GDM1 (cell line): ENCODE data around the gene FAM90A1.
"Not testable (repeated sequence)": the region's sequence is repeated elsewhere in the genome, so short reads cannot be mapped to it uniquely, and the experiment has no call there.

Source experiments
- DNase-seq: peaks from one replicate; lab custom pipeline; 2025; lab: John Stamatoyannopoulos, UW

The FAM90A1 gene

DNA sequence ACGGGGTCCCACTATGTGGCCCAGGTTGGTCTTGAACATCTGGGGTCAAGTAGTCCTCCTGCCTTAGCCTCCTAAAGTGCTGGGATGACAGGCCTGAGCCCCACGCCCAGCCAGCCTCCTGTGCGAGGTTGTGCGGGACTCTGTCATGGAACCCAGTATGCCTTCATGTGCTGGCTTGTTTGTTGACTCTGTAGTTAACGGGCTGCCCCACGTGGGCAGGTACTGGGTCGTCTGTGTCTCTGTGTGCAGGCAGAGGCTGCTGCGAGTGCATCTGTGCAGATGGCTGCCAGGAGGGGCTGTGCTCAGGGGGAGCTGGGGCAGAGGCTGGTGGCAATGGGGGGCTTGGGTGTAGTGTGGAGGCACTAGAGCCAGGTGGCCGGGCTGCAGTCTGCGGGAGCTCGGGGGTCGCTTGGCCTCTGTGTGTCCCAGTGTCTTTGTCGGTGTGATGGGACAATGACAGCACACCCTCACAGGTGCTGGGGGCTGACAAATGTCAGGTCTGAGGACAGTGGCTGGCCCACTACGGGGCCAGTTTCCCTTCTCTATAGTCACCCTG, 6.0 kb upstream of the FAM90A1 start:
- DNase-seq = not testable (repeated sequence)

DNA sequence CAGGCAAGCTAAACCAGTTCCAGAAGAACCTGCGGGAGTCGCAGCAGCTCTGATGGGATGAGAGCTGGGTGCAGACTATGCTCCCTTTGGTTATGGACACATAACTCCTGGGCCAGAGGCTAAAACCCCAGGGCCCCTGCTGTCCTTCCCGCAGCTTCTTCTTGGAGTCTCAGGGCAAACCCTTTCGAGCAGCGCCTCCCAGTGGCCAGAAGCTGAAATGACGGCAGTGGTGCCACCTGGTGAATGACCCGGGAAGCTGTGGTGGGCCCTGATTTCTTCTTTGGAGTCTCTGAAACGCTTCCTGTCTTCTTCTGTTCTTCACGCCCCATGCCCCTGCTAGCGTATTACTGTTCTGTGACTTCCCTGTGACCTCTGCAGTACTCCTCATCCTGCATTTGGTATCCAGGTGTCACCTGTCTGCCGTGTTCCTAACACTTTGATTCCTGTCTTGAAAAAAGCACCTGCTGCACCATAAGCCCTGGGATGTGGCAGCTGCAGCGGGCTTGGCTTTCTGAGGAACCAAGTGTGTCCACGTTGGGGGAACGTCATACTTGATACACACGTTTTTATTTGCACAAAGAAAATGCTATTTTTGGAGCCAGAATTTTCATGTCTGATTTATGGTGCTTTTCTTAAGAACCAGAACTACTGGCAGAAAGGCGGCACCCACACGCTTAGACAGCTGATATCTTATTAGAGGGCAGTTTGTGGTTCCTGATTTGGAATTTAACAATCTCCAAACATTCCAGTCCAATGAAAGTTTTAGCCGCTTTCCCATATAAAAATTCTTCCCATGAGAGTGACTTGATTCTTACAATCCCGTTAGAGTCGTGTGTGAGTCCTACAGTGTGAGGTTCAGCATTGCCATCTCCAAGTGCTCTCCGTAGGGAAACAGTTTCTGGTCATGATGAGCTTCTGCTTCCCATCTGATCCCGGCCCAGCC, 4.5 kb upstream of the FAM90A1 start:
- not testable (repeated sequence) for DNase-seq

DNA sequence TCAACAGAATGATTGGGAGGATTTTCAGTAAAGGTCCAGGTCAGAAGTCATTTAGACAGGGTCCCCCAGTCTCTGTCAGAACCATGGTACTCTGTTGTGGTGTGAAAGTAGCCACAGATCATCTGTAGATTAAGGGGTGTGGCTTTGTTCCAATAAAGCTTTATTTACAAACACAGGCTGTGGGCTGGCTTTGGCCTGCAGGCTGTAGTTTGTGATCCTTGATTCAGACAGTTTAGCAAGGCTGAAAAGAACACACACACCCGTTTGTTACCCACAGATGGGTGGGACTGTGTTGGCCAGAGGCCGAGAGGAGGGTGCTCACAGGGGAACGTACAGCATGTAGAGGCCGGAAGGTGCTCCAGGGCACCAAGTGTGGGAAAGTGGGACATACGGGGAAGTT, 3.6 kb upstream of the FAM90A1 start:
- not testable (repeated sequence) for DNase-seq

DNA sequence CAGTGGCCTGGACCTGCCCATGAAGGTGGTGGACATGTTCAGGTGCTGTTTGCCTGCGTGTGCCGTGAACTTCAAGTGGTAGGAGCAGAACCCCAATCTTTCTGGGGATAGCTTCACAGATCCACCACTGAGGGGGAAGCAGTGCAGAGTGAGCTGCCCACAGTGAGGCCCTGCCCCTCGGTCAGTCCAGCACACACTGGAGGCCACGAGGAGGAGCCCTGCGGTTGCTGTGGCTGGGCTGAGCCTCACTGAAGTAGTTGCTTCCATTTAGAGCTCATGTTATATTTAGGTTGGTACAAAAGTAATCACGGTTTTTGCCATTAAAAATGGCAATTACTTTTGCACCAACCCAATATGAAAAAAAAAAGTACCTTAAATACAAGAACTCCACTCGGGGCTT, 2.1 kb upstream of the FAM90A1 start:
- not testable (repeated sequence) for DNase-seq

DNA sequence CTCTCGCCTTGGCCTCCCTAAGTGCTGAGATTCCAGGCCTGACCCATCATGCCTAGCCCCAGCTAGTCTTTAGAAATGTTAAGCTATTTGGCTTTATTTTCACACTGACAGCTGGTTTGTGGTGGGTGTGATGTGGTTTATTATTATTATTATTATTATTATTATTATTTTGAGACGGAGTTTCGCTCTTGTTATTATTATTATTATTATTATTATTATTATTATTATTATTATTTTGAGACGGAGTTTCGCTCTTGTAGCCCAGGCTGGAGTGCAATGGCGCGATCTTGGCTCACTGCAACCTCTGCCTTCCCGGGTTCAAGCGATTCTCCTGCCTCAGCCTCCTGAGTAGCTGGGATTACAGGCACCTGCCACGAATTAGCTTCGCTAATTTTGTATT, 1.2 kb upstream of the FAM90A1 start:
- DNase-seq = not testable (repeated sequence)

DNA sequence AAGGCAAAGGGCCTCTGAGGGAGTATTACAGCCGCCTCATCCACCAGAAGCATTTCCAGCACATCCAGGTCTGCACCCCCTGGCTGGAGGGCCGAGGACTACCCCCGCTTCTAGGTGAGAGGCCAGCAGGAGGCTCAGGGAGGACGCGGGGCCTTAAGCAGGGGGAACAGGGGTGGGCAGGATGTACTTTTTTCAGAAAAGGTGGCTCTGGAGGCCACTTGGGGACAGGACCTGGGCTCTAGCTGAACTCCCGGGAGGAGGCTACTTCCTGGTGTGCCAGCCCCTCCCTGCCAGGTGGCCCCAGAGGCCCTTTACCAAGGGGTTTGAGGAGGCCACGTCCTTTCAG, 287 bp upstream of the FAM90A1 start:
- not testable (repeated sequence) for DNase-seq

DNA sequence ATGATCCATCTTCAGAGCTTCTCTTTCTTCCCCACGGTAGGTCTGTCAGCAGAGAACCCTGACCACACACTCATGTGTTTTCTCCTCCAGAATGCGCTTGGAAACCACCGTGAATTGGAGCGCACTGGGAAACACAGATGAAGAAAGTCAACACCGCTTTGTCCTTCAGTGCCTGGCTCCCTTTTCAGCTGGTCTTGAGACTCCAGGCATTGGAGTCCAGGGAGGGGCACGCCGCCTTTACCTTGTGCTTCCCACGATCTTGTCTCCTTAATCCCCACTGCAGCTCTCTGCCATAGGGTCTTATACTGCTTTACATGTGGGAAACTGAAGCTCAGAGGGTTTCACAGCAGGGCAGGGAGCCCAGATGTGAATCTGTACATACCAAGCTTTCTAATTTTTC, 1.1 kb downstream of the FAM90A1 start:
- no peak for DNase-seq

DNA sequence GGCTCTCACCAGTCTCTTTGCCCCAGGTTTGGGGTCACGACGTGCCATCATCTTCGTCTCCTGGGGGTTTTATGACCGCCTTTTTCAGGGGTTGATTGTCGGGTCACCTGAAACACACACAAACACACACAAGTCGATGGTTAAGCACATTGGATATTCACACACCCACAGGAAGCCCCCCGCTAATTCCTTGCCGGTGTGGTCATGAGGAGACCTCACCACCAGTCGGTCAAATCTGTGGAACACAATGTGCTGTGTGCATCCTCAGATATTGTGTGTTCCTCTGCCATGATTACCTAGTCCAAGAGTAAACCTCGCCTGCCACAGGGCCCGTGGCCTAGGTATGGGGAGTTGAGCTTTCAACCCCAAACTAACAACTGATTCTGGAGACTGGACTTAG, 2.6 kb downstream of the FAM90A1 start:
- DNase-seq = not testable (repeated sequence)

DNA sequence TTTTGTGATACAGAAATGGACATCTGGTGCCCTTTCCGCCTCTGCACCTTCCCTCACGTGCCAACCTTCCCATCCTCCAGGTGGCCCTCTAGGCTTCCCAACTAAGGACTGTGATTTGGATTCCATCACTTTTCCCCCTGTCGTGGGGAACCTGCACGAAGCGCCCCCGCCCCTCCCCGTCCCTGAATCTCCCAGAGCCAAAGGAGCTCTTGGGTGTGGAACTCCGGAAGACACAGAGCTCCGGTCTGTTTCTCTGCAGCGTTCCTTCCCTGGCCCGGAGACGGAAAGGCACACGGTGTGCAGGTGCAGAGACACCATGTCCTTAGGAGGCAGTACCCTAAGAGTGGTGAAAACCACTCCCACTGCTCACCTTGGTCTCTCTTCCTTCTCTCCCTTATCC, 3.8 kb downstream of the FAM90A1 start:
- DNase-seq = not testable (repeated sequence)

DNA sequence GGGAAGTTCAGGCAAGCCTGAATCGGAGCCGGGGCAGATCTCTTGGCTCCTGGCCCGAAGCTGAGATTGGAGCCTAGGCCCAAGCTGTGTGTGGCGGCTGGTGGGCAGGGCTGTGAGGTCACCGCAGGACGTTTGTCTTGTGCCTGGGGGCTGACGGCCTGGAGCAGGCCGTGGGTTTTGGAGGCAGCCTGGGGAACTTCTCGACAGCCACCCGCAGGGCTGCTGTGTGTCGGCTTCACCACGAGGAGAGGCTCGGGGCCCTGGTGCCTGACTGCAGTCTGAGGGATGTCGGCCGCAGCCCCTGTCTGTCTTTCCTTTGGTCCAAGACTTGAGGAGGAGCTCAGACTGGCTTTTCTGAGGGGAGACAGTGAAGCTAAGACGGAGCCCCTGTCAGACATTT, 5.1 kb downstream of the FAM90A1 start:
- not testable (repeated sequence) for DNase-seq

DNA sequence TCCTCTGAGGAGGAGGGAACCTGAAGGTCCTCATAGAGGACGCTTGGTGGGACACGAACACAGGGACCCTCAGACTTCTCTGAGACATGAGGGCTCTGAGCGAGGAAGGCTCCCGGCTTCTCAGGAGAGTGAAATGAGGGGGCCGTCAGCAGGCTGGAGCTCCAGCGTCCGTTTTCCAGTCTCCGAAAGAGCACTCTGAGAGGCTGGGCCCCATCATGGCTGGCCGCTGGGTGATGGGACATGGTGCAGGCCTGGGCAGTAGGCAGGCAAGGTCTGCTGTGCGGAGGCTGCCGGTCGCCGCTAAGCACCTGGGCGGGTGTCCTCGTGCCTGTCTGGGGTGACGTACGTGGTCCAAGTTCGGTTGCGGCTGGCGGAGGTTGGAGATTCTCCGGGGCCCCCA, 5.6 kb downstream of the FAM90A1 start:
- not testable (repeated sequence) for DNase-seq

DNA sequence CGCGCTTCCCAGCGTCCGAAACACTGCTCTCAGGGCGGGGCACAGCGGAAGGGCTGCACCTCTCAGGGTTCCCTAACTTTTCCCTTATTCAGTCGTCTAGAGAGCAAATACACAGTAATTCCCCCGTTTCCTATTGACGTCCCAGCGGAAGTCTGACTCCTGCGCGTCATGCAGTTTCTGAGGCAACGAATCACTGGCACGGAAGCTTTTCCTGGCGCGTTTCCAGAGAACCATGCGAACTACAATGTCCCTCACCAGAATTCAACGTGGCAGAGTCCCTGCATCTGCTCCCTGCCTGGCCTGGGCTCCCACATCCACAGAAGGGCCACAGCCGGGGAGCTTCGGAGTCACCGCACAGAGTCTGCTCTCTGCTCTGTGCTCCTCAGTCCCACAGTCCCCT, 6.0 kb downstream of the FAM90A1 start:
- DNase-seq = not testable (repeated sequence)

DNA sequence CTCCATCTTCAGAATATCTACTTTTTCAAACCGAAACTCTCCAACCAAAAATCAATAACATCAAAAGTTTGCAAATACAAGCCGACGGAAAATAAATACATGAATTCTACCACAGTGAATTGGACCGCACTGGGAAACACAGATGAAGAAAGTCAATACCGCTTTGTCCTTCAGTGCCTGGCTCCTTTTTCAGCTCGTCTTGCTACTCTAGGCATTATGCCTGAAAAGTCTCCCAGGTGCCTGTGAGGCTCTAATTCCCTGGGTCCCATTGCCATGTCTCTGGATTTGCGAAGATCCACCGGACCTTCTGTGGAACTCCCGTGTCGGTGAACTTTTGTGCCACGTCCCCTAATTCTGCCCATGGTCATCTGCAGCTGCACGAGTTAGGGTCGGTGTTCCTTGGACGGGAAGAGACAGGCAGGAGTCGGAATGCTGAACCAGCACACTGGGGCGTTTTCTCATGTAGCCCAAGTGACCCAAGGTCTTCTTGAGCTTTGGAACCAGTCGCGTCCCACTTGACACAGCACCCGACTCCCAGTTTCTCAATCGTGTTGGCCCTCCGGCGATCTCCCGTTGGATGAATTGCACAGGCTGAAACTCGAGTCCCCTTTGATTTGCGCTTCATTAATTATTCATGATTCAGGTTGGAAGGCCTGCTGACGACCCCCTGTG, 8.6 kb downstream of the FAM90A1 start:
- not testable (repeated sequence) for DNase-seq

DNA sequence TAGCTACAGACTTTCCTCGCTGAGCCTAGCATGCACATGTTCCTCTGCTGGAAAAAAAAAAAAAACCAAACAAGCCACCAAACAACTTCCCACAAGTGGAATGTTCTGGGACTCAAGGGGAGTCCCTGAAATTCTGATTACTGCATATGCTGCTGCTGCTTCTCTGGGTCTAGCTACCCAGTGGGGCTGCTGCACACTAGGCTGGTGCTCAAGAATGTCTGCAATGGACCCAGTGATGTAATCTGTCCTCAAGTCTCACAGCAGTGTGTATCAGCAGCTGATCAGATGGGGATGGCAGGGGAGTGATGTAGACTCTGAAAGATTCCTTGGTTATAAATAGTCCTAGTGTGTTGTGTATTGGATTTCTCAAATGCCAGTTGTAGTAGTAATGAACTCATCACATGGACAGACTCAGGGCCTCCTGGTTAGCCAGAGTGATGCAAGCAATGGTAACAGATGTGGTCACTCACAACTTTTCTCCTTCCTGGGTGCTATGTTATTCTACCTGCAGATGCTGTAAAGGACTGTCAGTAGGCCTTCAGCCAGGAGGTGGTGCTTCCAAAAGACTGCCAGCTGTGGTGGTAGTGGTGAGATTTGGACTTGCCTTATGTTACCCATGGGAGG, 29.6 kb downstream of the FAM90A1 start:
- DNase-seq = not testable (repeated sequence)

DNA sequence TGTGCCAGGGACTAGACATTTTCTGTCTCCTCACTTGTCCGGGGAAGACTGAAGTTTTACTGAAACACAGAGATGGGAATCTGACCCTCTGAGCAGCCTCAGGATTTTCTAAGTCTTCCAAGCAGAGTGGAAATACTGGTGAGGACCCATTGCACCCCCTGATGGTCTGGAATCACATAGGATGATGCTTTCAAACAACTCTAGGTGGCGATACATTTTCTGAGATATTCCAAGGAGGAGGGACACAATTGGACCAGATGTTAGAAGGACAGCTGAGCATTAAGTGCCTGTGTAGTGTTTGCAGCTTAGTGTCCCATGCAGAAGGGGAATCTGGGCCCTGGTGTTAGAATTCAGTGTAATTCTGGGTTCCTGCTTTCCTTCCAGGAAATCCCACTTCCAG, 39.3 kb downstream of the FAM90A1 start:
- not testable (repeated sequence) for DNase-seq

DNA sequence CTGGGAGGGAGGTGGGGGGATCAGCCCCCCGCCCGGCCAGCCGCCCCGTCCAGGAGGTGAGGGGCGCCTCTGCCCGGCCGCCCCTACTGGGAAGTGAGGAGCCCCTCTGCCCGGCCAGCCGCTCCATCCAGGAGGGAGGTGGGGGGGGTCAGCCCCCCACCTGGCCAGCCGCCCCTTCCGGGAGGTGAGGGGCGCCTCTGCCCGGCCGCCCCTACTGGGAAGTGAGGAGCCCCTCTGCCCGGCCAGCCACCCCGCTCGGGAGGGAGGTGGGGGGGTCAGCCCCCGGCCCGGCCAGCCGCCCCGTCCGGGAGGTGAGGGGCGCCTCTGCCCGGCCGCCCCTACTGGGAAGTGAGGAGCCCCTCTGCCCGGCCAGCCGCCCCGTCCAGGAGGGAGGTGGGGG, 43.2 kb downstream of the FAM90A1 start:
- DNase-seq = not testable (repeated sequence)

DNA sequence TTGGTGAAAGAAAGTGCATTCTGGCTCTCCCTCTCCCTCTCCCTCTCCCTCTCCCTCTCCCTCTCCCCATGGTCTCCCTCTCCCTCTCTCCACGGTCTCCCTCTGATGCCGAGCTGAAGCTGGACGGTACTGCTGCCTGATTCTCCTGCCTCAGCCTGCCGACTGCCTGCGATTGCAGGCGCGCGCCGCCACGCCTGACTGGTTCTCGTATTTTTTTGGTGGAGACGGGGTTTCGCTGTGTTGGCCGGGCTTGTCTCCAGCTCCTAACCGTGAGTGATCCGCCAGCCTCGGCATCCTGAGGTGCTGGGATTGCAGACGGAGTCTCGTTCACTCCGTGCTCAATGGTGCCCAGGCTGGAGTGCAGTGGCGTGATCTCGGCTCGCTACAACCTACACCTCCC, 44.1 kb downstream of the FAM90A1 start:
- DNase-seq = not testable (repeated sequence)

DNA sequence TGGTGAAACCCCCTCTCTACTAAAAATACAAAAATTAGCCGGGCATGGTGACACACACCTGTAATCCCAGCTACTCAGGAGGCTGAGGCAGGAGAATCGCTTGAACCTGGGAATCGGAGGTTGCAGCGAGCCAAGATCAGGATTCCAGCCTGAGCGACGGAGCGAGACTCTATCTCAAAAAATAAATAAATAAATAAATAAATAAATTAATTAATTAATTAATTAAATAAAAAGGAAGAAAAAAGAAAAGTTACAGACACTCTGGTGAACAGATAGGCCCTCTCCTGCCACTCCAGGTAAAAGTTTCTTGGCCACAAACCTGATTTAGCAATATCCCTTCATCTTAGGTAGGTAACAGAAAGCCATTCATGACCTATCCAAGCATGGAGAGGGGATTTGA, 44.5 kb downstream of the FAM90A1 start:
- not testable (repeated sequence) for DNase-seq

DNA sequence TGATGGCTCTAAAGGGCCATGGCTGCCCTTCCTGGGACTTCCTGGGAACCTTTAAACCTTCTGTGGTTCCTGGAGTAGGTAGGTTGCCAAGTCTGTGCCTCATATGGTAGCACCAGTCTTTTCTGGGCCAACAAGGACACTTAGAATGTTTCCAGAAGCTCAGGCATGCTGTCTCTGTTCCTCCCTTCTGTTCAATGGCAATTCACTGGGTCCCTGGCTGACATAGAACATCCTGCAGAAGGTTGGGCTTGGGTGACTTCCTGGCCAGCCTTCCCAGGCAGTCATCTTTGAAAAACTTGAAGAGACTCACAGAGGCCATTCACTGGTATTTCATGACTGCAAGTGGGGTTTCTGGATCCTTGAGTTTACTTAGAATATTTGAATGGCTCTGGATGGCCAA, 46.1 kb downstream of the FAM90A1 start:
- DNase-seq = not testable (repeated sequence)

DNA sequence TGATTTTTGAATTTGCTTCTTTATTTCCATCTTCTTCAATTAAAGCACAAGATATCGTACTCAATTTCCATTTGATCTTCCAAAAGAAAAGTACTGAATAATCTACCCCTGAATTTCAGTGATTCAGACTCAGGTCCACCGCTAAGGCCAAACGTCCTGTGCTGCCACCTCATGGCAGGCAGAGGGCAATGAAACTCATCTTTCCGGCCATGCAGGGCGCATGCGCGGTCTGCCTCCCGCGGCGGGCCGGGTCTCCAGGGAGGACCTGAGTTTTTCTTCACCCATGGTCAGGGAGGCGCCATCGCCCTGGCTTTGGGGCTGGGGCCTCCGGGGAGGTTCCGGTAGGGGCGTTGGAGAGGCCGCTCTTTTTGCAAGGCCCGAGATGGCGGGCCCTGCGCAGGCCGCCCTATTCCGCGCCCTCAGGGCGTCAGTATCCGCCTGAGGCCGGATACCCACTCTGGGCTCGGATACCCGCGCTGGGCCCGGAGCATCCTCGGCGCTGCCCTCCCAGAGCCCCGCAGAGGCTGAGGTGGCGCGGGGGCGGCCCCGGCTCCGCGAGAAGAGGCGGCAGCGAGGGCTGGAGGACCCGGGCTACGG, 47.3 kb downstream of the FAM90A1 start:
- peak; percentile 46 for DNase-seq

DNA sequence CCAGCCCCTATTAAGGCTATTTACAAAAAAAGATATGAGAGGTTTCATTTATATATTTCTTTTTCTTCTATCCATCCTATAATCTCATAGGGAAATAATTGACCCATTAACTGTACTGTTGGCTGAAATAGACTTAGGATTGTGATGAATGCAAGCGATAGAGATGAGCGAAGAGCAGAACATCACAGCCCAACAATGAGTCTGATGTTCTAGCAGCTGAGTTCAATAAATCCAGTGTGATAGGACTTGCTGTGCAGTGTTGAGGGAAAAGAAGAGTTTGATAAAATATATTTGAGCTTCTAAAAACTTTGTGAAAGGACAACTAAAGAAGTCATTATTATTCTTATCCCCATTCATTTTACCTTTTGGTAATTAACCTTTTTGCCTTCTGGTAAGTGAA, 54.5 kb downstream of the FAM90A1 start:
- not testable (repeated sequence) for DNase-seq
